Keratinocyte (primary cell): ENCODE results near the gene CCDC34. TPM values are rescaled to one million over a fixed set of nuclear protein-coding genes. Genes with fewer than 3 reads are reported as not detected.

ENCODE experiments used
- DNase-seq: peaks from one replicate; pipeline ENCODE4 v3.0.0-alpha.2; 2011; ENCODE audit warnings: low read depth, missing footprints, low spot score
- FAIRE-seq: peaks from 2 replicates; lab custom pipeline; 2011; peaks lifted over from hg19 to GRCh38; lab: Jason Lieb, UNC
- H2AFZ ChIP-seq: 2 replicates; pipeline ENCODE4 v1.6.0; 2012; ENCODE audit warnings: low read length, control low read depth, inconsistent platforms; ENCODE audit not compliant: control insufficient read depth
- H3K27ac ChIP-seq: 2 replicates; pipeline ENCODE4 v1.5.1; 2011; ENCODE audit warnings: low read length; ENCODE audit not compliant: control insufficient read depth, insufficient read depth
- H3K27me3 ChIP-seq: 3 replicates; pipeline ENCODE4 v1.6.0; 2011; ENCODE audit warnings: low read length; ENCODE audit not compliant: control insufficient read depth, insufficient read depth; ENCODE audit errors: extremely low read depth
- H3K36me3 ChIP-seq, 2 experiments: 2 replicates in 1 of 2; 3 replicates in 1 of 2; pipeline ENCODE4 v1.5.1; 2011; ENCODE audit warnings: low read length in 2 of 2, mild to moderate bottlenecking in 1 of 2; ENCODE audit not compliant: control insufficient read depth in 2 of 2, insufficient read depth in 2 of 2; ENCODE audit errors: extremely low read depth in 1 of 2
- H3K4me1 ChIP-seq: 3 replicates; pipeline ENCODE4 v1.5.1; 2011; ENCODE audit warnings: low read length; ENCODE audit not compliant: control insufficient read depth, insufficient read depth; ENCODE audit errors: extremely low read depth
- H3K4me2 ChIP-seq: 3 replicates; pipeline ENCODE4 v1.6.0; 2011; ENCODE audit warnings: low read depth, low read length; ENCODE audit not compliant: control insufficient read depth, insufficient read depth; ENCODE audit errors: extremely low read depth
- H3K4me3 ChIP-seq, 3 experiments: fragments of 200-600 bp in 1 of 3; sonication (generic) in 1 of 3; 2 replicates in 2 of 3; 3 replicates in 1 of 3; pipeline ENCODE4 v1.5.1; 2011 to 2016; ENCODE audit warnings: low read length in 3 of 3, mild to moderate bottlenecking in 3 of 3, control low read depth in 2 of 3, inconsistent platforms in 1 of 3, low read depth in 1 of 3, mixed read lengths in 1 of 3, mixed run types in 1 of 3, moderate library complexity in 1 of 3; ENCODE audit not compliant: control insufficient read depth in 2 of 3, insufficient read depth in 2 of 3; ENCODE audit errors: extremely low read depth in 1 of 3
- H3K79me2 ChIP-seq: 2 replicates; pipeline ENCODE4 v1.6.0; 2012; ENCODE audit warnings: low read length; ENCODE audit not compliant: control insufficient read depth, insufficient read depth
- H3K9ac ChIP-seq: 3 replicates; pipeline ENCODE4 v1.6.0; 2011; ENCODE audit warnings: low read length; ENCODE audit not compliant: control insufficient read depth, insufficient read depth; ENCODE audit errors: extremely low read depth
- H3K9me1 ChIP-seq: 3 replicates; pipeline ENCODE4 v1.6.0; 2011; ENCODE audit warnings: low read length; ENCODE audit not compliant: control insufficient read depth, insufficient read depth; ENCODE audit errors: extremely low read depth
- H3K9me3 ChIP-seq: 2 replicates; pipeline ENCODE4 v1.5.1; 2012; ENCODE audit warnings: low read depth, low read length; ENCODE audit not compliant: control insufficient read depth
- H4K20me1 ChIP-seq: 3 replicates; pipeline ENCODE4 v1.6.0; 2011; ENCODE audit warnings: low read length; ENCODE audit not compliant: control insufficient read depth, insufficient read depth; ENCODE audit errors: extremely low read depth
- CTCF ChIP-seq, 3 experiments: IDR thresholded peaks in 1 of 3; conservative IDR thresholded peaks in 1 of 3; optimal IDR thresholded peaks in 1 of 3; 2 replicates in 2 of 3; 3 replicates in 1 of 3; pipeline versions ENCODE3 to v1.5.1; 2011; ENCODE audit warnings: low read length in 3 of 3, mild to moderate bottlenecking in 3 of 3, moderate library complexity in 2 of 3, control low read depth in 1 of 3, inconsistent platforms in 1 of 3; ENCODE audit not compliant: insufficient read depth in 2 of 3; ENCODE audit errors: extremely low read depth in 1 of 3
- EZH2 ChIP-seq: IDR thresholded peaks from one replicate; pipeline ENCODE4 v1.6.1; 2012; ENCODE audit warnings: inconsistent platforms, mild to moderate bottlenecking, low read length, moderate library complexity
- dilution Hi-C: fragments of 300-500 bp; cut with MboI; formaldehyde crosslinking; loops from one replicate; pipeline ENCODE4 v1.7.0; 2020; ENCODE audit warnings: low sequenced_read_pairs; ENCODE audit not compliant: extremely low pct_ligation_motif_present
- polyA plus RNA-seq, 5 experiments: library from polyadenylated mRNA; depleted of rRNA in 3 of 5; stranded (reverse) in 3 of 5; stranded (forward) in 1 of 5; unstranded in 1 of 5; fragments of >200 nt; gene quantifications; 1 replicate in 1 of 5; 2 replicates in 3 of 5; 3 replicates in 1 of 5; pipeline versions ENCODE4 v1.2.1 to v1.2.3, GENCODE V29; 2011 to 2012; ENCODE audit warnings: missing spikeins in 2 of 5, low read depth in 1 of 5, low replicate concordance in 1 of 5

The CCDC34 gene
- polyA plus RNA-seq, 1 donor (not counting 4 experiments of a cell fraction or from before 2014, with no cell fraction given), result 4.2 TPM

- H3K27ac ChIP-seq, result no peak overlapping the region
- H3K27me3 ChIP-seq, result no peaks in the 10 kb centered on the region
- DNase-seq (no peak), FAIRE-seq (no peak)
- no peaks in the 10 kb centered on the region for H3K9me1 ChIP-seq
- peaks cover 11% of the 10 kb centered on the region for H3K79me2 ChIP-seq
- H3K4me3 ChIP-seq, result no peak overlapping the region
- TF ChIP-seq CTCF (optimal IDR thresholded peaks at IDR 0.05 in 1 of 3, IDR thresholded peaks at IDR 0.05 in 1 of 3, conservative IDR thresholded peaks at IDR 0.05 in 1 of 3; ENCODE audit: extremely low read depth in 1 of 3, insufficient read depth in 2 of 3, low read length in 3 of 3) (no peak), EZH2 (no peak)
- peaks cover 3 to 4% of the 10 kb centered on the region in 2 experiments for H3K36me3 ChIP-seq
- no peak overlapping the region for H3K9ac ChIP-seq
- H3K9me3 ChIP-seq, result no peaks in the 10 kb centered on the region
- H4K20me1 ChIP-seq, result no peaks in the 10 kb centered on the region
- H3K4me2 ChIP-seq, result no peak overlapping the region
- no peak overlapping the region for H2AFZ ChIP-seq
- peaks cover 21% of the 10 kb centered on the region for H3K4me1 ChIP-seq
- dilution Hi-C loops, result no loop called here
These were observed 24.3 kb upstream of the CCDC34 start for GRCh38 chr11:27387362-27387761.

GRCh38 chr11:27386181-27386845 is 23.3 kb upstream of the CCDC34 start:
- dilution Hi-C loops, result no loop called here
- no peak overlapping the region for H3K27ac ChIP-seq
- H3K79me2 ChIP-seq, result peaks cover 11% of the 10 kb centered on the region
- FAIRE-seq, result peak; percentile 9
- H3K4me1 ChIP-seq, result peaks cover 11% of the 10 kb centered on the region
- peaks cover 3 to 11% of the 10 kb centered on the region in 2 experiments for H3K36me3 ChIP-seq
- H3K9ac ChIP-seq, result no peak overlapping the region
- no peak overlapping the region for H3K4me3 ChIP-seq
- no peak overlapping the region for H3K4me2 ChIP-seq
- no peaks in the 10 kb centered on the region for H3K9me3 ChIP-seq
- no peaks in the 10 kb centered on the region for H3K9me1 ChIP-seq
- TF ChIP-seq EZH2 (no peak), CTCF (optimal IDR thresholded peaks at IDR 0.05 in 1 of 3, IDR thresholded peaks at IDR 0.05 in 1 of 3, conservative IDR thresholded peaks at IDR 0.05 in 1 of 3; ENCODE audit: extremely low read depth in 1 of 3, insufficient read depth in 2 of 3, low read length in 3 of 3) (no peak)
- H4K20me1 ChIP-seq, result no peaks in the 10 kb centered on the region
- no peaks in the 10 kb centered on the region for H3K27me3 ChIP-seq
- no peak for DNase-seq
- H2AFZ ChIP-seq, result no peak overlapping the region
